Stimulated activated naive CD4-positive, alpha-beta T cell (primary cell): Measurements from ENCODE around the gene ATRIP.
"Not testable (repeated sequence)": the region's sequence is repeated elsewhere in the genome, so short reads cannot be mapped to it uniquely, and the experiment has no call there.

ENCODE experiments used
- DNase-seq, 6 experiments: peaks; one replicate each; lab custom pipeline; 2025; lab: John Stamatoyannopoulos, UW

The ATRIP gene

DNA sequence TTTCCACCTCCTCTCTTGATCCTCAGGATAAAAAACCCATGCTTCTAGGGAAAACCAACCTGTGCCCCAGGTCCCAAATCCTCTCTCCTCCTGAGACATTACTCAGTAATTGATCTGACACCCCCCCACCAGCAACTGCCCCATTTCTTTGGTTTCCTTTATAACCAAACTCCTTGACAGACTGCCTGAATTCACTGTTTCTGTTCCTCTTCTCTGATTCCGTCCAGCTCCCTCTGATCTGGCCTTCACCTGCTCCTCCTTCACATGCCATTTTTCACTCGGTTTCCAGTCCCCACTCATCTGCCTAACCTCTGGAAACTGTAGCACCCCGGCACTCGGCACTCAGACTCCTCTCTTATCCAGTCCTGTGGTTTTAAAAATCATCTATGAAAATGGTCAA is 8.7 kb upstream of the ATRIP start:
- no peak for DNase-seq

DNA sequence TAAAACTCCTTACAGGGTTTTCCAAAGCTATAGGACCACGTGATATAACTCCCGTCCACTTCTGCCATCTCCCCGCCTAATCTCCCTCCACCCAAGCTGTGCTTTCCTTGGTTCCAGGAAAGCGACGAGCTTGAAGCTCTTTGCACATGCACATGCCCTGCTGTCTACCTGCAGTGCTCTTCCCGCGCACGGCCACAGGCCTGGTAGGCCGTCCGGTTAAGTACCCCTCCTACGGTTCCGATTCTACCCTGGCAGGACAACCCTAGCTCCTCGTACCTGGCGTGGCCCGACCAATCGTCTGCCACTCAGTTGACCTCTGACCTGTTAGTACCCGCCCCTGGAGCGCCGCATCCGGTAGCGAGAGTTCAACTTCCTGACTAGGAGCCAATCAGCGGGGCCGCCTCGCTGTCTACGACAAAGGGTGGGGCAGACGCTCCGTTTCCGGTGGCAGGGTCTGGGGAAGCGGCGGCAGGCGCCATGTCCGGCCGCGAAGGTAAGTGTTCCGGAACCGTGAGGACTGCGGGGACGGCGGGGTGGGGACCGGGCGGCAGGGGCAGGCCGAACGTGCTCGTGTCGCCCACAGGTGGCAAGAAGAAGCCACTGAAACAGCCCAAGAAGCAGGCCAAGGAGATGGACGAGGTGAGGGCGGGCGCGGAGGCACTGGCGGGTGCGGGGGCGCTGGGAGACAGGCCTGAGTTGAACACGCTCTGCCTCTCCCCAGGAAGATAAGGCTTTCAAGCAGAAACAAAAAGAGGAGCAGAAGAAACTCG is 6.5 kb upstream of the ATRIP start, which contains the start of the genes CCDC51 and TMA7:
CCDC51 (minus strand) TSS at position 300 of the 770 bp plus-strand sequence. CDS start 4,991 bp downstream, outside the sequence.
TMA7 (plus strand) TSS at position 438 of the 770 bp plus-strand sequence; CDS start at position 478, 40 bp downstream.
- DNase-seq = peak; percentile 92 to 98 (median 95)

DNA sequence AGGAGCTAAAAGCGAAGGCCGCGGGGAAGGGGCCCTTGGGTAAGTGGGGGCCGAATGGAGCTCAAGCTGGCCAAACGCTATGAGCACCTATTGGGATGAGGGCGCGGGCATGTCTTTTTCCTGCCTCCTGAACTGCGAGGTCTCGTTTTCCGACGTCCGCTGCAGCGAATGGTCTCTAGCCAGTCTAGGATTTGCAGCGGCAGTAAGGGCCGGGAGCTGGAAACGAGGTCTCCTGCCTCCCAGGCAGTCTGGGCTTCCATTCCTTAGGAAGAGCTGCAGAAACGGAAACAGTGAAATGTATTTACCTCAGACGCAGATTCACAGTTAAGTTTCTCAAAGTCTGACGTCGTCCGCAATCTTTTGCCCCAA is 6.0 kb upstream of the ATRIP start:
- peak in 3 of 6 experiments; percentile 34 to 42 (median 41) for DNase-seq

DNA sequence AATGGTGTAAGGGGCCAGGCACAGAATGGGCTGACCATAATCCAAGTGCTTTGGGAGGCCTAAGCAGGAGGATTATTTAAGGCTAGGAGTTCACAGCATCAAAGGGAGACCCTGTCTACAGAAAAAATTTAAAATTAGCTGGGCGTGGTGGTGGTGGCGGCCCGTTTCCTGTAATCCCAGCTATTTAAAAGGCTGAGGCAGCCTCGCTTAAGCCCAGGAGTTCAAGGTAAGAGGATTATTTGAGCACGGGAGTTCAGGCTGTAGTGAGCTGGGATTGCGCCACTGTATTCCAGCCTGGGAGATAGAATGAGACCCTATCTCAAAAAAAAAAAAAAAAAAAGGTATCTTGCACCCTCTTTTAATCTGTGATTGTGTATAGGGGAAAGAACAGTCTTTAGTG is 4.6 kb upstream of the ATRIP start:
- no peak for DNase-seq

DNA sequence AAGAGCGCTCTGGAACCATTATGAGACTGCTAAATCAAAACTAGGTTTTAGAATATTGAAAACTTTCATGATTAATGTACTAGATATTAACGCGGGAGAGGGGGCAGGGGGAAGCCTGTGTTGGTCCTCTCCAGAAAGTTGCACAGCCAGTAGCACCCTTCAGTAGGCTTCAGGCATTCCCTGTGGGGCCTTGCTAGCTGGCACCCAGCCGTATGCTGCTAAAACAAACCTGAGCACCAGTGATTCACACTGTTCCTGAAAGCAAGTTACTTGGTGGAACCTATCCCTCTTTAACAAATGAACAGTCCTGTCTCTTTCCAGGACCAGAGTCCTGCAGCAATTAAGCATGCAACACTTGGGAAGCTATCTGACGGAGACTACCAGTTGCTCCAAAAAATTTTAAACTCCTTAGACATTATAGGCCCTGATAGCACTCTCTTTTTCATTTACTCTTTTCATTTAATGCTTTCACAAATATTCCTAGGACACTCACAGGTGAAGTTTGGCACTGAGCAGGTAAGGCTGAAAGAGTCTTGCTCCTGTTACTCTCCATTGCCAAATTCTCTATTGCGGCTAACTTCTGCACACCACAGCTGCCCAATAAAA is 1.2 kb upstream of the ATRIP start:
- no peak for DNase-seq

DNA sequence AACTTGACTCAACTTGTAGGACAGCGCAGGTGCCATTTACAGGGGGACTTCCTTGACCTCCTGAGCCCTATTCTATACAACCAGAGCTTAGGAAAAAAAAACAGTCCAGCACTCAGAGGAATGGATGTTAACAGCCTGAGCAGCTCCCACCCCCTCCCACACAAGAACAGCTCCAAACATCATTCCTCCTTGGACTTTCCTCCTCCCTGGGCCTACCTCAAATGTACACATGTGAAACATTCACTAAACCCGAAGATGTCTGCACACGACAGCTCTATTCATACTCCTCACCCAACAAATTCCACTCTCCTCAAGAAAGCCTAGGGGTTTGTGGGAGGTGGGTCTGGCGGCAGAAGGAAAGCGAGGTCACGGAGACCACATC is 503 bp upstream of the ATRIP start:
- no peak for DNase-seq

DNA sequence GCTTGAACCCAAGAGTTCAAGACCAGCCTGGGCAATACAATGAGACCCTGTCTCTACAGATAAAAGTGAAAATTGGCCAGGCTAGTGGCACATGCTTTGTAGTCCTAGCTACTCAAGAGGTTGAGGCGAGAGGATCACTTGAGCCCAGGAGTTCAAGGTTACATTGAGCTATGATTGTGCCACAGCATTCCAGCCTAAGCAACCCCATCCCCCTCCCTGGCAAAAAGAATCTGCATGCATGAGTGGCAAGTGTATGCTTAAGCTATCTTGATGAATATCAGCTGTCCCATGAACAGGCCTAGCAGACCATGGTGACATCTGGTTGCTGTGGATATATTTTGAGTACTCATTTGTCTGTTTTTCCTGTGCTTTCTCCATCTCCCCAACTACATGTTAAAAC is 4.7 kb downstream of the ATRIP start:
- DNase-seq = no peak

DNA sequence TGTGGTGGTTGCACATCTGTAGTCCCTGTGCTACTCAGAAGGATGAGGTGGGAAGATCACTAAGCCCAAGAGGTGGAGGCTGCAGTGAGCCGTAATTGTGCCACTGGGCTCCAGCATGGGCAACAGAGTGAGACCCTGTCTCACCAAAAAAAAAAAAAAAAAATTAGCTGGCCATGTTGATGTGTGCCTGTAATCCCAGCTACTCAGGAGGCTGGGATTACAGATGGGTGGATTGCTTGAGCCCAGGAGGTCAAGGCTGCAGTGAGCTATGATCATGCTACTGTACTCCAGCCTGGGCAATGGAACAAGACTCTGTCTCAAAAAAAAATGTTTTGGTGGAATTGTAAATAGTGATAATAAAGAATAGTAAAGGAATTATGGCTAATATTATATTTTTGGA is 9.9 kb downstream of the ATRIP start:
- no peak for DNase-seq

DNA sequence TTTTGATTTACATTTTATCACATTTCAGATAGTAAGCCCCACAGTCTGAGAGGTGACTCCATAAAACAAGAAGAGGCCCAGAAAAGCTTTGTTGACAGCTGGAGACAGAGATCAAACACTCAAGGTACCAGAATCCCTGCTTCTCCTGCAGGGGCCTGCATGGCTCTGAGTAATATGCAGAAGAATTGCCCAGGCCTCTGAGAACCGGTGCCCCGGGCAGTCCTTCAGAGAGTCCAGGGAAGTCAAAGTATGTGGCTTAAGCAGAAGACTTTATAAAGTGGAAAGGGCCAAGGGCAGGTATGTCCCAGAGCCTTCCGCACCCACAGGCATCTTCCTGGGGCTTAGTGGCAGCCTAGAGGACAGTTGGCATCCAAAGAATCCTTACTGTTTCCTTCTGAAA is 12.8 kb downstream of the ATRIP start:
- DNase-seq = no peak

DNA sequence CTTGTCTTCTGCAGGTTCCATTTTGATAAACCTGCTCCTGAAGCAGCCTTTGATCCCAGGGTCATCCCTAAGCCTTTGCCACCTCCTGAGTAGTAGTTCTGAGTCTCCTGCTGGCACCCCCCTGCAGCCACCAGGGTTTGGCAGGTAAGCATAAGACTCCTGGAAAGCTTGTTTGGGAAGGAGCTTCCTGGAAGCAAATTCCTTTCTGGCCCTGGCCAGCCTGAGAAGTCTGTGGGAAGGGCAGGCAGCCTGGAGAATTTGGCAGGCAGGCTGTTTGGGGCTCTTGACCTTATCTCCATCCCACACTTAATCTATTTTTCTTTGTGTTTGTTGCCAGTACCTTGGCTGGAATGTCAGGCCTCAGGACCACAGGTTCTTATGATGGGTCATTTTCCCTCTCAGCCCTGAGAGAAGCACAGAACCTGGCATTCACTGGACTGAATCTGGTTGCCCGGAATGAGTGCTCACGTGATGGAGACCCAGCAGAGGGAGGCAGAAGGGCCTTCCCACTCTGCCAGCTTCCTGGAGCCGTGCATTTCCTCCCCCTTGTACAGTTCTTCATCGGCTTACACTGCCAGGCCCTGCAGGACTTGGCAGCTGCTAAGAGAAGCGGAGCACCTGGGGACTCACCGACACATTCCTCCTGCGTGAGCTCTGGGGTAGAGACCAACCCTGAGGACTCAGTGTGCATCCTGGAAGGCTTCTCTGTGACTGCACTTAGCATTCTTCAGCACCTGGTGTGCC is 13.4 kb downstream of the ATRIP start:
- DNase-seq = no peak

DNA sequence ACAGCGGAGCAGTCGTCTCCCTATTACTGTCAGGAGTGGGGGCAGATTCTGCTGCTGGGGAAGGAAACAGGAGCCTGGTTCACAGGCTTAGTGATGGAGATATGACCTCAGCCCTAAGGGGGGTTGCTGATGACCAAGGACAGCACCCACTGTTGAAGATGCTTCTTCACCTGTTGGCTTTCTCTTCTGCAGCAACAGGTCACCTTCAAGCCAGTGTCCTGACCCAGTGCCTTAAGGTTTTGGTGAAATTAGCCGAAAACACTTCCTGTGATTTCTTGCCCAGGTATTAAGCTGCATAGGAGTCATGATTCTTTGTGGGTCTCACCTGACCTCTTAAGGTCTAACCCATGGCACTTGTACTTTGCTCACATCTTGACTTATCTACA is 14.0 kb downstream of the ATRIP start:
- no peak for DNase-seq

DNA sequence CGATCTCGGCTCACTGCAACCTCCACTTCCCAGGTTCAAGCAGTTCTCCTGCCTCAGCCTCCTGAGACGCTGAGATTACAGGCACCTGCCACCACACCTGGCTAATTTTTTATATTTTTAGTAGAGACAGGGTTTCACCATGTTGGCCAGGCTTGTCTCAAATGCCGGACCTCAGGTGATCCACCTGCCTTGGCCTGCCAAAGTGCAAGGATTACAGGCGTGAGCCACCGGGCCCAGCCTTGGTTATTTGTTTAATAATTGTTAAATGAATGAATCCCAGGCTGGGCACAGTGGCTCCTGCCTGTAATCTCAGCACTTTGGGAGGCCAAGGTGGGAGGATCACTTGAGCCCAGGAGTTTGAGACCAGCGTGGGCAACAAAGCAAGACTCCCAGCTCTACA is 15.2 kb downstream of the ATRIP start:
- not testable (repeated sequence) for DNase-seq

DNA sequence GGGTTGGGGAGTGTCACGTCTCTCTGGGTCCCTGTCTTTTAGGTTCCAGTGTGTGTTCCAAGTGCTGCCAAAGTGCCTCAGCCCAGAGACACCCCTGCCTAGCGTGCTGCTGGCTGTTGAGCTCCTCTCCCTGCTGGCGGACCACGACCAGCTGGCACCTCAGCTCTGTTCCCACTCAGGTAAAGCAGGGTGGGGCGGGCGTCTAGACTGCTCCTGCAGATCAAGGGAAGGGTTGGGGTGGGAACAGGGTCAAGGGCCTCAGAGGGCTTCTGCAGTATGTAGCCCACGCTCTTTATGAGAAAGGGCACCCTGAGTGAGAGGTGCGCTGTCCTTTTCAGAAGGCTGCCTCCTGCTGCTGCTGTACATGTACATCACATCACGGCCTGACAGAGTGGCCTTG is 17.2 kb downstream of the ATRIP start:
- DNase-seq = no peak

DNA sequence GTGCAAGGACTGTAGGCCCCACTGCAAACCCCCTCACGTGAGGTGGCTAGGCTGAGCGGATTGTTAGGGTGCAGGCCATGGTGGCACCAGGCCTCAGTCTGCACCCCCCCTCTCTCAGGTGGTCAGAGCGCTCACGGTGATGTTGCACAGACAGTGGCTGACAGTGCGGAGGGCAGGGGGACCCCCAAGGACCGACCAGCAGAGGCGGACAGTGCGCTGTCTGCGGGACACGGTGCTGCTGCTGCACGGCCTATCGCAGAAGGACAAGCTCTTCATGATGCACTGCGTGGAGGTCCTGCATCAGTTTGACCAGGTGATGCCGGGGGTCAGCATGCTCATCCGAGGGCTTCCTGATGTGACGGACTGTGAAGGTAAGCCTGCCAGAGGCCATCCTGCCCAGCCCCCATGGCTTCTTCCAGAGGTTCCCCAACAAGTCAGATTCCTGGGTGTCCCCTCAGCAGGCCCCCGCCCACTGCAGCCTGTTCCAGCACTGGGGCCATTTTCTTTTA is 18.2 kb downstream of the ATRIP start:
- DNase-seq = no peak

DNA sequence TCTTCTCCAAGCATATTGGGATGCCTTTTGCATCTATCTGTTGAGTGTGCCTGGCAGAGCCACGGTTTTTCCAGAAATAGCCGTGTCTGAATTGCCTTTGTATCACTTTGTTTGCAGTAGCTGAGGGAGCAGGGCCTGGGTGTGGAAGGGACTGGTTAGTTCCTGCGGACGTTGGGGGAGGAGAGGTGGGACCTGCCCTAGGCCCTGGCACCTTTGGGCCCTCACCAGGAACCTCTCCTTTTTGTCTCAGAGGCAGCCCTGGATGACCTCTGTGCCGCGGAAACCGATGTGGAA is 18.6 kb downstream of the ATRIP start:
- DNase-seq = no peak

DNA sequence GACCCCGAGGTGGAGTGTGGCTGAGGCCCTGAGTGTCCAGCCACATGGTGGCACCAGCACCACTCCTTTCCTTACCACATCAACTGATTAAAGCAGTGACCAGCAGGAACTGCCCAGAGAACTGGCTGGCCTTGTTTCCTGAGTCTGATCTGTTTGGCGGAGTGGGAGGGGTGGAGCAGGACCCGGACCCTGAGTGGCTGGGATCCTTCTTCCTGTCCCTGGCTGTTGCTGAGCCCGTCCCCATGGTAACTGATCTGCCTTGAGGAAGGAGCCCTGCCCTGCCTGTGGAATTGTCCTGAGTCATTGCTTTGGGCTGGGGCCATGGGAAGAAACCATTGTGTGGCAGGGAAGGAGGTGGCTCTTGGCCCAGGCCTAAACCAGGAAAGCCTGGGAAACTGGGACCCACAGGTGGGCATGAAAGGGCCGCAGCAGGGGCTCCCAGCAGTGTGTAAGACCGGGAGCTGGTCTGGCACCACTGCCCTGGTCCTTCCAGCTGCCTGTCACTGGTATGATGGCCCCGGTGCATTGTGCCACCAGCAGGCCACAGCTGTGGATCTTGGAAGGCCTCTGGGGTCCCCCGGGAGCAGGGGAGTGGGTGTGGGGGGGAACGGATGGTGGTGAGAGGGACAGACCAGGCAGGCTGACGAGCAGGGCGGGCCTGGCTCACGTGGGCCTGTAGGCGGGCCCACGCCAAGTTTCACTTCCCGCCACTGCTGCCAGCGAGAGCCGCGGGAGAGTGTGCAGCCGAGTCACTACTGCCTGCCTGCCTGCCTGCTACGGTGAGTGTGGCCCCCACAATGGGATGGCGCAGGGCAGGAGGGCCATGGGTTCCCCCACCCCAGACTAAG is 19.2 kb downstream of the ATRIP start:
- DNase-seq = peak; percentile 56 to 75 (median 63)

DNA sequence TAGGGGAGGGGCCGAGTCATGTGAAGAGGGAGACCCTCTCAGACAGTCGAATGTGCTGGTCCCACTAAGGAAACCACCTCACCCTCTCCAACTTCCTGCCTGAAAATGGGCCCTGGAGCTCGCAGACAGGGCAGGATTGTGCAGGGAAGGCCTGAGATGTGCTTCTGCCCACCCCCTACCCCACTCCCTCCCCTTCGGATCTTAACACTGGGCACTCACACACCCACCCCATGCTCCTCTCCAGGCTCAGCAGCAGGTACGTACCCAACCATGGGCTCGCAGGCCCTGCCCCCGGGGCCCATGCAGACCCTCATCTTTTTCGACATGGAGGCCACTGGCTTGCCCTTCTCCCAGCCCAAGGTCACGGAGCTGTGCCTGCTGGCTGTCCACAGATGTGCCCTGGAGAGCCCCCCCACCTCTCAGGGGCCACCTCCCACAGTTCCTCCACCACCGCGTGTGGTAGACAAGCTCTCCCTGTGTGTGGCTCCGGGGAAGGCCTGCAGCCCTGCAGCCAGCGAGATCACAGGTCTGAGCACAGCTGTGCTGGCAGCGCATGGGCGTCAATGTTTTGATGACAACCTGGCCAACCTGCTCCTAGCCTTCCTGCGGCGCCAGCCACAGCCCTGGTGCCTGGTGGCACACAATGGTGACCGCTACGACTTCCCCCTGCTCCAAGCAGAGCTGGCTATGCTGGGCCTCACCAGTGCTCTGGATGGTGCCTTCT is 20.0 kb downstream of the ATRIP start:
- DNase-seq = peak in 2 of 6 experiments; percentile 14 to 20

DNA sequence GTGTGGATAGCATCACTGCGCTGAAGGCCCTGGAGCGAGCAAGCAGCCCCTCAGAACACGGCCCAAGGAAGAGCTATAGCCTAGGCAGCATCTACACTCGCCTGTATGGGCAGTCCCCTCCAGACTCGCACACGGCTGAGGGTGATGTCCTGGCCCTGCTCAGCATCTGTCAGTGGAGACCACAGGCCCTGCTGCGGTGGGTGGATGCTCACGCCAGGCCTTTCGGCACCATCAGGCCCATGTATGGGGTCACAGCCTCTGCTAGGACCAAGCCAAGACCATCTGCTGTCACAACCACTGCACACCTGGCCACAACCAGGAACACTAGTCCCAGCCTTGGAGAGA is 20.5 kb downstream of the ATRIP start:
- no peak for DNase-seq

DNA sequence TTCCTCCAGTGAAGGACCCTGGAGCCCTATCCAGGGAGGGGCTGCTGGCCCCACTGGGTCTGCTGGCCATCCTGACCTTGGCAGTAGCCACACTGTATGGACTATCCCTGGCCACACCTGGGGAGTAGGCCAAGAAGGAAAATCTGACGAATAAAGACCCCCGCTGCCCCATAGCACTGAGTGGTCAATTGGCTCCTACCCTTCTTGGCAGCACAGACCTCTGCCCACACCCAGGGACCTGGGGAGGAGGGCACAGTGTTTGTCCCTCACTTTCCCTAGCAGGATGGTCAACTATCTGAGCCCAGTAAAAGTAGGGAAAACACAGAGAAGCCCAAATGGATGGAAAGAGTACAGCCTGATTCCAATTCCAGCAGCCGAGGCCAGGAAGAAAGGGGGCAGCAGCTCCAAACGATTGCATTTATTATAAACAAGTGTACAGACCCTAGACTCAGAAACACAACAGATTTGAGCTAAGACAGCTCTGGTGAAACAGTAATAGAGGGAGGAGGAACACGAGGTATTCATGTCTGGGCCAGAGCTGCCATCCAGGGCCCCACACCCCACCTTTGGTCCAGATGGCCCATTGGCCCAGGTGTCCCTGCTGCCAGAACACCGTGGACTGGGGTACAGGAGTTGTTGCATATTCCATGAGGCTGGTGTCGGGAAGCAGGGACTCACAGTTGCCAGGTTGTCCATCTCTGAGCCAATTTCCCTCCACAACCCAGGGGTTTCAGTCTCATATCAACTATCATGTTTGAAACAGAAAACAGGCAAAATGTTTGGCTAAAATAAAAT is 21.1 kb downstream of the ATRIP start:
- no peak for DNase-seq

DNA sequence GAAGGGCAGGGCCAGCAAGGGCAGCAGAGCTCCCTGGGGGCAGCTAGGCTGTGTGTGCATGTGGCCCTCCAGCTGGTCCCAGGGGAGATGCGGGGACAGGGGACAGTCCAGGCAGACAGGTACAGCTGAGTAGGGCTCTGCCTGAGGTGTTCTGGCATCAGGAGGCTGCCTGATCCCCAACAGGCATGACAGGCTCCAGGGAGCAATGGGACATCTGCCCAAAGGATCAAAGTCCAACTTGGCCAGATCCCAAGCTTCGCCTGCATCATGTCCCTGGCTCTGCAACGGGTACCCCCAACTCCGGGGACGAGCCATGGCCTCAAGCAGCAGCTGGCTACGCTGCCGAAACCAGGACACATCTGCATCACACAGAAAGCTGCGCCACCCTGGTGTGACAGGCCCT is 21.8 kb downstream of the ATRIP start:
- DNase-seq = no peak
